CD4-positive, alpha-beta T cell treated with Interleukin-10 for 1 hour (primary cell): ENCODE data around the gene CDH4.

Experiments
- DNase-seq: peaks from one replicate; pipeline ENCODE4 v3.0.0-alpha.2; 2020

CDH4 gene

GRCh38 chr20:61686051-61686936, 434.2 kb downstream of the CDH4 start:
- no peak for DNase-seq

GRCh38 chr20:61688411-61688810, 436.4 kb downstream of the CDH4 start:
- DNase-seq: no peak

- DNase-seq: no peak
These were observed 438.1 kb downstream of the CDH4 start for GRCh38 chr20:61690150-61690549.

DNA sequence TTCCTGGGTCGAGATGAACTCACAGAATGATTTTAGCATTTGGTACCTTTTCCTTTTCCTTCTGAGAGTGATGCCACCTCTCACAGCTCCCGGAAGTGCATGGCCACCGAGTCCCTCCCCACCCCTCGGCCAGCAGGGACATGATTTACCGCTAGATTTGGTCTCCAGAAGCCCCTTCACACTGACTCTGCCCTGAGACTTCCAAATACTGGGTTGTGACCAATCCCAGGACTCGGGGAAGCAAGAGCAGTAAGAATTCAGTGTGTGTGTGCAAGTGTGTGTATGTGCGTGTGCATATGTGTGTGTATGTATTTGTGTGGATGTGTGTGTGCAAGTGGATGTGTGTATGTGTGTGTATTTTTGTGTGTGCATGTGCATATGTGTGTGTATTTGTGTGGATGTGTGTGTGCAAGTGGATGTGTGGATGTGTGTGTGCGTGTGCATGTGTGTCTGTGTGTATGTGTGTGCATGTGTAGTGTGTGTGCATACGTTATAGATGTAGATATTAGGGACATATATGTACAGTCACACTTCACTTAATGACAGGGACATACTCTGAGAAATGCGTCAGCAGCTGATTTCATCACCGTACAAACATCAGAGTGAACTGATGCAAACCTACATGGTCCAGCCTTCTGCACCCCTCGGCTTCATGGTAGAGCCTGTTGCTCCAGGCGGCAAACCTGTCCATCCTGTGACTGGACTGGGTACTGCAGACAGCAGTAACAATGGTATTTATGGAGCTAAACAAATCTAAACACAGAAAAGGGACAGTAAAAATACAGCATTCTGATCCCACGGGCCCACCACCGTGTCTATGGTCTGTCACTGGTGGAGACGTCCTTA, 439.2 kb downstream of the CDH4 start:
- DNase-seq: no peak

DNA sequence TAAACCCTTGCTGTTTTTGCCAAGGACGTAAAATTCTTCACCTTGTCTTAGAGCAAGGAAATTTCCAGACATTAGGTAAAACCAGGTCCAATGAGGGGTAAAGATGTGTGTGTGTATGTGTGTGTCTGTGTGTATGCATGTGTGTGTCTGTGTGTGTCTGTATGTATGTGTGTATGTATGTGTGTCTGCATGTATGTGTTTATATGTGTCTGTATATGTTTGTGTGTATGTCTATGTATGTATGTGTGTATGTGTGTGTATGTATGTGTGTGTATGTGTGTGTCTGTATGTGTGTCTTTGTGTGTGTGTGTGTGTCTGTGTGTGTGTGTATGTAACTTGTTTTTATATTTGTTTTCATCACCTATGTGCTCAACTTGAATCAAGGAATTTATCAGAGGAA, 439.9 kb downstream of the CDH4 start:
- no peak for DNase-seq

DNA sequence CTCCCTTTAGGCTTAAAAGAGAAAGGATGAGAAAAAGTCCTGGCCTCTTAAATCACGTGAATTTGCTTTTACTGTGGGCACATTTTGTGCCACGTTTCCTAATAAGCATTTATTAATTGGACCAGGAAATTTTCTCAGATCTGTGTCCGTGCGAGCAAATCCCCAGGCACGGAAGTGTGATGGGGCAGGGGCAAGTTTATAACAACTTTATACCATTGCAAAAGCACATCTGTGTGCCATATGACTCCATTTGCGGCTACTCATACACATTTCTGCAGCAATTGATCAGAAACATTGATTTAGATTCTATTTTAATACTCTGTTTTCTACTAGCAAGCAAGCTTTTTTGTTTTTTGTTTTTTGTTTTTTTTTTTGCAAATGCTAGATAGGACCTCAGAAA, 440.4 kb downstream of the CDH4 start:
- DNase-seq: no peak

DNA sequence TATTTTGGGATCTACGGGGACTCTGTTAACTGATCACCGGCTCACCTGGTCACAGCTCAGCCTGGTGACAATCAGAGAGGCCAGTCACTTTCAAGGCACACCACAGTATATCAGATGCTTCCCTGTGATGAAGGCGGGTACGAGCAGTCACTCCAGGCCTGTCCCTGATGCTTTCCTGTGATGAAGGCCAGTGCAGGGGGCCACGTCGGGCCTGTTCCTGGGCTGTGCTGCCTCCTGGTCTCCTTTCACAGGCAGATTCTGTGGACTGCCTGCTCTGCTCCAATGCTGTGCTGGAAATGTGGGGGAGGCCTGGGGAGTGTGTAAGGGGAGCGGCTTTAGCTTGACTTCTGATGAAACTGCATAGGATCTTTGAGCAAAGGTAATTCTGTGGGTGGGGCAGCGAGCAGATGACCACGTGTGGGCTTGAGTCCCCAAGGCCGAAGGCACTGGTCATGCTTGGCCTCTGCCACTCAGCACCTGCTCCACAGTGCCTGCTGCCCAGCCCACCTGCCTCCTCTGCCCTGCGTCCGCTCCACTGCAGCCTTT, 441.1 kb downstream of the CDH4 start:
- DNase-seq: no peak

DNA sequence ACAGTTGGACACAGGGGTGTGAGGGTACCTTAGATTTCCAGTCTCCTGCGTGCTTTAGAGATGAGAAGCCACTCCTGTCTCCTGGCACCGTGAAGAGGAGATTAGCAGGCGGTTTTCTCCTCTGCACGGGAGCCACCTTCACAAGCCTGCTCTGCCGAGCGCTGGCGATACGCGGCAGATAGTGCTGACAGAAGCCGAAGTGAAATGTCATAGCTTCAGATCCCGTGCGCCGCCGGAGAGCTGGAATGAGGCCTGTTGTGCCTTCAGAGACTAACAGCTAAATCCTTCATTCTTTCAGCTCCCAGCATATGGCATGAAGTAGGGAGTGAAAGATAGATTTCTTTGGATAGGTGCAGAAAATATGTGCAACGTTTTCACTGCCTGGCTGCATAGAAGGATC, 442.6 kb downstream of the CDH4 start:
- no peak for DNase-seq

DNA sequence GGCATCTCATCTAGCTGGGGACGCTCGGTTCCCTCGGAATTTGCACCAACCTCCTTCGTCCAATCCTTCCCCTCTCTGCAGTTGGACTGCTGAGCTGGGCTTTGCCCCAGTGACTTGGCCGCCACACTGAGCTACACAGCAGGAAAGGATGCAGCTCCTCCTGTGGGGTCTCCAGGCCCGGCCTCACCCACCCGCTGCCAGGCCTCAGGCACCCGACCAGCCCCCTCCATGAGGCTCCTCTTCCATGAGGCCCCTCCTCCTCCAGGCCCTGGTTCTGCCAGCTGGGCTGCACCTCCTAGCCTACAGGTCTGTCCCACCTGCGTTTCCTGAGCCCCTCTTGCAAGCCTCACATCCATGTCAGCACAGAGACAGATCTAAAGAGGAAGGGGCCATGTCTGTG, 443.7 kb downstream of the CDH4 start:
- no peak for DNase-seq

- DNase-seq: no peak
These were observed 444.2 kb downstream of the CDH4 start for GRCh38 chr20:61696181-61696735.

DNA sequence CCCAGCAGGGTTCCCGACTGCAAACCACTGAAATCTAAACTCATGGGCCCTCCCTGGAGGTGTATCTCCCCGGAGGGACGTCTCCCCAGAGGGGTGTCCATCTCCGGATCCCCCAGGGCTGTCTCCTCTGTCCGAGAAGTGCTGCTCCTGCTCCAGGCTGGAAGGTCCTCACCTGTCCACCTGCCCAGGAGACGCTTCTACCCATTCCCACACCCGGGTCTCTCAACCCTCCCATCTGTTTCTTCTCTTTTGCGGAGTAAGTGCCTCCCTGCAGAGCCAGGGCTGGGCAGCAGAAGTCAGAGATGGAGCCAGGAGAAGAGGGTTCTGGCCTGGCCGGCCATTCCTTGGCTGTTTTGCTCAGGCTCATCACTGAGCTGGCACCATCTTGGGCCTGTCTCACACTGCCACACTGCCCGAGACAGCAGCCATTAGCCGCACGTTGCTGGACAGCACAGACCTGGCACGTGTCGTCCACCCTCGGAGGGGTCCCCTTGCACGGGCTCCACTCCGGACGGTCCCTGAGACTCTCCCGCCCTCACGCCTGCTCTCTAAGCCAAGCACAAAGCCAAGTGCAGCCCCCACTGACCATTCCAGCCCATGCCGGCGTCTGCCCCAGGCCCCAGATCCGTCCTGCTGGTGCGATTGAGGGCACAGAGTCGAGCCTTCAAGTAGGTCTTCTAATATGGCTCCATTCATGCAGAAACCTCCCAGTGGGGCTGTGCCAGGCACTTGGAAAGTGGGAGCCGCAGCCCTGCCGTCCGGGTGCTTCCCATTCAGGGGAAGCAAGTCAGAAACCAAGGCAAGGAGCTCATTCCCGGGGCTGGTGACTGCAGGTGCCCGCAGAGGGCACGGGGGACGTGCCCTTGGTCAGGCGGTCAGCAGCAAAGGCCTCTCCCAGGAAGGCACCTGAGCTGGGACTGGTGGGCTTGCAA, 445.9 kb downstream of the CDH4 start:
- DNase-seq: no peak

- DNase-seq: no peak
These were observed 446.8 kb downstream of the CDH4 start for GRCh38 chr20:61698598-61699494.

GRCh38 chr20:61699495-61700374, 447.7 kb downstream of the CDH4 start:
- DNase-seq: no peak

- DNase-seq: no peak
These were observed 448.6 kb downstream of the CDH4 start for GRCh38 chr20:61700595-61701140.

- no peak for DNase-seq
These were observed 449.3 kb downstream of the CDH4 start for GRCh38 chr20:61701401-61701800.

DNA sequence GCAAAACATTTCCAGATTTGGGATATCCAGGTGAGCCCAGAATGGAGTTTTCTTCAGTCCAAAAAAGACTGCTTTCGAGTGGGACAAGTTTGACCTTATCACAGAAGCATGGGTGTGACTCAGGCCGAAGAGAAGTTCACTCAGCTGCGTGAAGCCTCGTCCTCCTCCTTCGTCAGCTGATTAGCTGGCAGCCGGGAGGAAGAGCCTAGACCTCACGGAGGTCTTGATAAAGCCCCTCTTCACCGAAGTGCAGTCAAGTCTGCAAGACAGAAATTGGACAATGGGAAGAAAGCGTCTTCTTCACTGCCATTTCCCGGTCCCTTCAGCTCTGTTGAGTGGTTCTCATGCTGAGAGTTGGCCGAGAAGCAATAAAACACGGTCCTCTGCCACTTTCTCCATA, 449.7 kb downstream of the CDH4 start:
- no peak for DNase-seq

DNA sequence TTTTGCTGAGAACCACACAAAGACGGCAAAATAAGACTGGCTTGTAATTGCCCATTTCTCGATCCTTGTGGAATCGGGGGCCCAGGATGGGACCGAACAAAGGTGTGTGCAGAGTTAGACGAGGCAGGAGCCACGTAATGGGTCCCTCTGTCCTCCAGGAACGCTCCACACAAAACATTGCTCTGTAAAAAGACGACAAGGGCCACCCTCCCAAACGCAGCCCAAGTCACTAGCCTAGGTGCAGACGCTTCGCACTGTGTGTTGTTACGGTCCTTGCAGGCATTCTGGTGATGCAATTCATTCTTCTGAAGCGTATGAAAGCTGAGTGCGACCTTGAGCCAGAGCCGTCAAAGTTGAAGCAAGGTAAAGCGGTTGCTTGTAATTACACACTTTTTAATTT, 450.2 kb downstream of the CDH4 start:
- DNase-seq: no peak

- DNase-seq: no peak
These were observed 452.6 kb downstream of the CDH4 start for GRCh38 chr20:61704661-61705060.

DNA sequence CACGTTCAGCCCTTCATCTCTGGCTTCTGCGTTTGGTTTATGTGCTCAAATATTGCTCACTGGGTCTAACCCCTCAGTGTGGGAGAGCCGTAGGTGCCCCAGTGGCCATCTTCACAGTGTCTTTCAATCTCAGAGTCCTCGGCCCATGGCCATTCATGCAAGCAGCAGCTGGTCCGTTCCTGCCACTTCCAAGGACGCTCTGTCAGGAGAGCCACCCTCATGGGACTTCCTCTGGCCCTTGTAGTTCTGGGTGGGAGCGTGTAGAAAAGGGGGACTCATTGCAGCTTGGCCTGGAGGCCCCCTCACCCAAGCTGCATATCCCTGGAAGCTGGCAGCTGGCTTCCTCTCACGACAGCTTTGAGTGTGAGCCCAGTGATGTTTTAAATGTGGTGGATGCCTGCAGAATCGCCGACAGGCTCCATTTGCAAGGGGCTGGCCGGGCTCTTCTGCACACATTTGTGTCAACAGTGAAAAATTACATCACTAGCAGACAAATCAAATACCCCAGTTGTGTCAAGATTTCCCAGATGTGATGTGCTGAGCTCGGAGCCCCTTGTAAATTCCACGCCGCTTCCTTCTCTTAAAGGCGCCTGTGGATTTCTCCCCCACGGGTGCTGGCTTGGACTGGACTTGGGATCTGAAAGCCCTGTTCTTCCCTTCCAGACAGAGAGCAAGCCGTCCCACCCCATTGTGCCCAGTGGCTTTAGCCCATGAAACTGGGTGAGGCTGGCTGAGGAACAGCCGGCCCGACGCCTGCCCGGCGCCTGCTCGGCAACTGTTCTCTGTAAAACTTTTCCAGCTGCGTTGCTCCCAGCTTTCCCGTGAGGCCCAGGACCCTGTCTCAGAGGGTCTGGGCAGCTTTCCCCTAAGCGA, 453.6 kb downstream of the CDH4 start:
- DNase-seq: no peak
